Fibroblast of lung (primary cell): ENCODE measurements around the gene MB21D2.

ENCODE experiments used
- EZH2 ChIP-seq: IDR thresholded peaks from 2 replicates; pipeline ENCODE4 v1.5.1; 2012; ENCODE audit warnings: low read length, control low read depth, mild to moderate bottlenecking; ENCODE audit errors: missing control alignments
- TF ChIP-seq, protein P1 (sequence below), 2 donors: IDR thresholded peaks in 1 of 2; conservative IDR thresholded peaks in 1 of 2; 1 replicate in 1 of 2; 2 replicates in 1 of 2; pipeline ENCODE4 v1.5.1; 2011 to 2012; ENCODE audit warnings: low read length in 2 of 2, control low read depth in 1 of 2, inconsistent platforms in 1 of 2, low read depth in 1 of 2, mild to moderate bottlenecking in 1 of 2

DNA sequence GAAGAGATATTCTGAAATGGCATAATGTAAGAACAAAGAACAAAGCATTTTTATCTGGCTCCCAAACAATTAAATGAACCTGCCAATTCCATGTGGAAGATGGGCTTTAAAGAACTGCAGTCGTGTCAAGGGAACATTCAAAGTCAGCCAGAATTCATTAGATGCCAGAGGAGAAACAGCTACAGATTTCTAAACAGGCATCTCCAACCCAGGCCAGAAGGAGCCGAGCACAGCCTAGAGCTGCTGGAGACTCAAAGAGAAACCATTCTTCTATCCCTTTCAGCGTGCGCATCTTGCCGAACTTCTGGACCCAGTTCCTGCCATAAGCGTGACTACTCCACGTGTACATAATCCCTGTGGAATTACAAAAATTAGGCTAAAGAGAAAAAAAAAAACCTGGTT is 60.4 kb downstream of the MB21D2 start:
- TF ChIP-seq, protein P1, sequence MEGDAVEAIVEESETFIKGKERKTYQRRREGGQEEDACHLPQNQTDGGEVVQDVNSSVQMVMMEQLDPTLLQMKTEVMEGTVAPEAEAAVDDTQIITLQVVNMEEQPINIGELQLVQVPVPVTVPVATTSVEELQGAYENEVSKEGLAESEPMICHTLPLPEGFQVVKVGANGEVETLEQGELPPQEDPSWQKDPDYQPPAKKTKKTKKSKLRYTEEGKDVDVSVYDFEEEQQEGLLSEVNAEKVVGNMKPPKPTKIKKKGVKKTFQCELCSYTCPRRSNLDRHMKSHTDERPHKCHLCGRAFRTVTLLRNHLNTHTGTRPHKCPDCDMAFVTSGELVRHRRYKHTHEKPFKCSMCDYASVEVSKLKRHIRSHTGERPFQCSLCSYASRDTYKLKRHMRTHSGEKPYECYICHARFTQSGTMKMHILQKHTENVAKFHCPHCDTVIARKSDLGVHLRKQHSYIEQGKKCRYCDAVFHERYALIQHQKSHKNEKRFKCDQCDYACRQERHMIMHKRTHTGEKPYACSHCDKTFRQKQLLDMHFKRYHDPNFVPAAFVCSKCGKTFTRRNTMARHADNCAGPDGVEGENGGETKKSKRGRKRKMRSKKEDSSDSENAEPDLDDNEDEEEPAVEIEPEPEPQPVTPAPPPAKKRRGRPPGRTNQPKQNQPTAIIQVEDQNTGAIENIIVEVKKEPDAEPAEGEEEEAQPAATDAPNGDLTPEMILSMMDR (conservative IDR thresholded peaks at IDR 0.05 in 1 of 2, IDR thresholded peaks at IDR 0.05 in 1 of 2; ENCODE audit: low read depth in 1 of 2, low read length in 2 of 2) = no peak
- no peak for TF ChIP-seq EZH2
